ENCODE measurements around the gene TBC1D24. TPM values are rescaled to one million over a fixed set of nuclear protein-coding genes. Genes with fewer than 3 reads are reported as not detected.

TBC1D24 gene
- polyA plus RNA-seq, 3 donors = 16.1 to 25.1 (median 24.0) TPM

Other genes with a start within 250 kb of the TBC1D24 start
- 1 to 10 TPM in 2 of 3 donors, under 1 TPM in 1; 0.84 to 1.7 (median 1.6) TPM for gene DNASE1L2, start 238.7 kb upstream of the TBC1D24 start, polyA plus RNA-seq (ENCODE audit: insufficient read length in 3 of 3)
- 10 to 100 TPM; 76.6 to 90.9 (median 81.6) TPM for gene ECI1, start 223.5 kb upstream of the TBC1D24 start, polyA plus RNA-seq (ENCODE audit: insufficient read length in 3 of 3)
- 100 to 1,000 TPM; 207 to 240 (median 216) TPM for gene RNPS1, start 207.0 kb upstream of the TBC1D24 start, polyA plus RNA-seq (ENCODE audit: insufficient read length in 3 of 3)
- gene ABCA3, start 134.4 kb upstream of the TBC1D24 start, polyA plus RNA-seq (ENCODE audit: insufficient read length in 3 of 3) = 1 to 10 TPM; 6.6 to 7.8 (median 7.5) TPM
- gene CCNF, start 45.7 kb upstream of the TBC1D24 start, polyA plus RNA-seq (ENCODE audit: insufficient read length in 3 of 3) = 10 to 100 TPM; 12.6 to 15.4 (median 13.2) TPM
- gene TEDC2, start 15.0 kb upstream of the TBC1D24 start, polyA plus RNA-seq (ENCODE audit: insufficient read length in 3 of 3) = 10 to 100 TPM; 11.3 to 14.2 (median 13.7) TPM
- gene NTN3, start 3.8 kb upstream of the TBC1D24 start, polyA plus RNA-seq (ENCODE audit: insufficient read length in 3 of 3) = 1 to 10 TPM; 2.4 to 4.3 (median 3.8) TPM
- gene ATP6V0C, start 38.8 kb downstream of the TBC1D24 start, polyA plus RNA-seq (ENCODE audit: insufficient read length in 3 of 3) = 100 to 1,000 TPM; 238 to 294 (median 248) TPM
- 10 to 100 TPM; 33.7 to 47.0 (median 38.5) TPM for gene AMDHD2, start 45.2 kb downstream of the TBC1D24 start, polyA plus RNA-seq (ENCODE audit: insufficient read length in 3 of 3)
- gene CEMP1, start 56.3 kb downstream of the TBC1D24 start, polyA plus RNA-seq (ENCODE audit: insufficient read length in 3 of 3) = 1 to 10 TPM; 2.8 to 8.6 (median 8.0) TPM
- 10 to 100 TPM; 49.4 to 51.4 (median 50.1) TPM for gene PDPK1, start 62.9 kb downstream of the TBC1D24 start, polyA plus RNA-seq (ENCODE audit: insufficient read length in 3 of 3)
- gene KCTD5, start 207.4 kb downstream of the TBC1D24 start, polyA plus RNA-seq (ENCODE audit: insufficient read length in 3 of 3) = 10 to 100 TPM; 19.7 to 25.3 (median 23.4) TPM
- 1 to 10 TPM; 1.5 to 2.8 (median 2.0) TPM for gene PRSS27, start 245.1 kb downstream of the TBC1D24 start, polyA plus RNA-seq (ENCODE audit: insufficient read length in 3 of 3)

All from renal pelvis (tissue), 3 donors.